ENCODE measurements around the gene VIPR2.

VIPR2 gene

DNA sequence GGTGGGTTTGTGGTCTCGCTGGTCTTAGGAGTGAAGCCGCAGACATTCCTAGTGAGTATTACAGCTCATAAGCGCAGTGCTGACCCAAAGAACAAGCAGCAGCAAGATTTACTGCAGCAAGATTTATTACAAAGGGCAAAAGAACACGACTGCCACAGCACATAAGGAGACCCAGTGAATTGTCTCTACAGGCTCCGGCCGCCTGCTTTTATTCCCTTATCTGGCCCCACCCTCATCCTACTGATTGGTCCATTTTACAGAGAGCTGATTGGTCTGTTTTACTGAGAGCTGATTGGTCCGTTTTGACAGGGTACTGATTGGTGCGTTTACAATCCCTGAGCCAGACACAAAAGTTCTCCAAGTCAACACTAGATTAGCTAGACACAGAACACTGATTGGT is 82.1 kb downstream of the VIPR2 start:
- no peak for DNase-seq

GRCh38 chr7:159061674-159062212 is 82.9 kb downstream of the VIPR2 start:
- no peak for DNase-seq

DNA sequence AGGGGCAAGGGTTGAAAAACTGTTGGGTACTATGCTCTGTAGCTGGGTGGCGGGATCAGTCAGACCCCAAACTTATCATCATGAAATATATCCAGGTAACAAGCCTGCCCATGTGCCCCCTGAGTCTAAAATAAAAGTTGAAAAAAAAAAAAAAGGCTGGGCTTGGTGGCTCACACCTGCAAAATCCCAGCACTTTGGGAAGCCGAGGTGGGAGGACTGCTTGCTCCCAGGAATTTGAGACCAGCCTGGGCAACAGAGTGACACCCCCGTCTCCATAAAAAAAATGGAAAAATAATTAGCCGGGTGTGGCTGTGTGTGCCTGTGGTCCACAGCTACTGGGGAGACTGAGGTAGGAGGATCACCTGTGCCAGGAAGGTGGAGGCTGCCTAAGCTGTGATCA is 83.5 kb downstream of the VIPR2 start:
- DNase-seq, result no peak

GRCh38 chr7:159060440-159060839 is 84.2 kb downstream of the VIPR2 start:
- no peak for DNase-seq

- no peak for DNase-seq
Observed at GRCh38 chr7:159059629-159060028, 85.0 kb downstream of the VIPR2 start.

DNA sequence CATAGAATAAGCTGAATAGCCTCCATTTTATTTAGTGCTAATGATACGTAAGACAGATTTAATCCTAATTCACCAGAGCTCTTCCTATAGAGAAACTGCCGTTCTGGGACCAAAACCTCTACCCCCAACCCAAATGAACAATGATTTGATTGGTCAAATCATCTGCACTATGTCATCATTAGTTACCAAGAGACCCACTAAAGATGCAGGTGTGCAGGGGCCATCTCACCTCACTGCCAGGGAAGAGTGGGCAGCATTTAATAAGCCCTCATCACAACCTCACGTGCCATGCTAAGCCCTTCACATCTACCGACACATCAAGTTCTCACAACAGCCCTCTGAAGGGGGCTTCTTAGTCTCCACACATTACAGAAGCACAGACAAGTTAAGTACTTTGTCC is 87.0 kb downstream of the VIPR2 start:
- DNase-seq, result no peak

GRCh38 chr7:159056737-159057136 is 87.9 kb downstream of the VIPR2 start:
- no peak for DNase-seq

DNA sequence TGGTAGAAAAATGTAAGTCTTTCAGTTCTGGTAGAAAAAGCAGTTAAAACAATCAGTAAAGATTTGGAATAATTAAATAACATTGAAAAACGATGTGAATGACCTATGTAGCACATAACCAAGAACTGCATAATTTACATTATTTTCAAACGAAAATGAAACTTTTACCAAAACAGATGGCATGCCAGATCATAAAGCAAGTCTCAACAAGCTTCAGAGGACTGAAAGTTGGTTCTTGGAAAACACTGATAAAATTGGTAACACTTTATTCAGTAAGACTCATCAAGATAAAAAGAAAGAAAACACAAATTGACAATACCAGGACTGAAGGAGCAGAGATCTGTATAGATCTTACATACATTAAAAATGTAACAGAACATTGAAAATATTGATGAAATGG is 92.8 kb downstream of the VIPR2 start:
- no peak for DNase-seq

DNA sequence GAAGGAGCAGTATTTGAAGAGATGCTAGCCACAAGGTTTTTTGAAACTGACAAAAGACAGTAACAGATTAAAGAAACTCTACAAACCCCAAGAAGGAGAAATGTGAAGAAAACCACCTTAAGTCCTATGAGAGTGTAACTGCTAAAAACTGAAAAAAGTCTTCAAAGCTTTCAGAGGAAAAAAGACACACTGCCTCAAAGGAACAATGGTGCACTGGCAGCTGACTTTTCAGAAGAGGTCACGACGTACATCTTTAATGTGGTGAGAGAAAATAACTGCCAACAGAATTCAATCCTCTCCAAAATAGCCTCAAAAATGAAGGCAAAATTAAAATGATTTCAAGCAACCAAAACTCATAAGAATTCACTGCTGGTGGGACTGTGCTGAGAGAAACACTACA is 94.0 kb downstream of the VIPR2 start:
- DNase-seq, result no peak

DNA sequence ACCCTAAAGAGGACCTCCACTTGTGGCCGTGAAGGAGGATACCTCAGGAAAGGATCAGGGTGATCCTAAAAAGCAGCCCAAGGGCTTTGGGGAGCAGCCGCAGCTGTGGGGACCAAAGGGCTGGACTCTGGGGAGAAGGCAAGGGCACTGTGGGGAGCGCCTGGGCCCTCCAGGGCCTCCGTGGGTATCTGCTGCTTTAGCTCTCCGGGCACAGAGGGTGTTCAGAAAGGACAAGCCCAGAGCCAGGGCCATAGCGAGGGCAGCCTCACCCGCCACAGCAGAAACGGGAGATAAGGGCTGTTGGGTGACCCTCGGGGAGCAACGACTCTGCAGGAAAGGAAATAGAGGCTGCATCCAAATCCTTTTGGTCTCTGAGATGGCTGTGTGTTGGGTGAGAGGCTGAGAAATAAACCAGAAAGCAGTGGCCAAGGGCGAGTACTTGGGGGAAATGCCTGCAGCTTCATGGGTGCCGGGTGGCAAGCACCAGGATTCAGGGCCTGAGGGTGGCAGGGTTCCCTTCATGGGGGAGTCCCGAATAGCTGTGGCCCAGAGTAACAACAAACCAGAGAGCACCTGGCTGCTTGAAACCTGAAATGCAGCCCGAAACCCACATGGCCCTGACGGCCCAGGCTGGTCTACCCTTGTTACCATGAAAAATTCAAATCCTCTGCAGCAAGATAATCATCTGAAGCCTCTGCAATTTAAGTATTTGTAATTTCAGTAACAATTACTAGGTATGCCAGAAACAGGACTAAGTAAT is 95.2 kb downstream of the VIPR2 start:
- DNase-seq, result no peak

DNA sequence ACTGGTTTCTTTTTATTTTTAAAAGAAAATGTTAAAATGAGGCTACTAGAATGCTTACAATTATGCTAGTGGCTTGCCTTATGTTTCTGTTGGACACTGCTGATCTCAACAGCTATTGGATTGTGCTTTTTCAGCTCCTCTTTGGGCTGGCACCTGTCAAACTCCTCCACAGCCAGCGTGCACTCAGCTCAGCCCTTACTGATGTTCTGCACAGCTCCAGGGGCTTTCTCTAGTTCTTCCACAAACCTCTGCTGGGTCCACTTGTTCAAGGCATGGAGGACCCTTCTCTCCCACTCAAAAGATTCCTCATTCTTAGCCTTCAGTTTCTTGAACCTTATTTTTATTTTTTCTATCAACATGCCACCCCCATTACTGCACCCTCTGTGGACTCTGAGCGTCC is 96.0 kb downstream of the VIPR2 start:
- no peak for DNase-seq

DNA sequence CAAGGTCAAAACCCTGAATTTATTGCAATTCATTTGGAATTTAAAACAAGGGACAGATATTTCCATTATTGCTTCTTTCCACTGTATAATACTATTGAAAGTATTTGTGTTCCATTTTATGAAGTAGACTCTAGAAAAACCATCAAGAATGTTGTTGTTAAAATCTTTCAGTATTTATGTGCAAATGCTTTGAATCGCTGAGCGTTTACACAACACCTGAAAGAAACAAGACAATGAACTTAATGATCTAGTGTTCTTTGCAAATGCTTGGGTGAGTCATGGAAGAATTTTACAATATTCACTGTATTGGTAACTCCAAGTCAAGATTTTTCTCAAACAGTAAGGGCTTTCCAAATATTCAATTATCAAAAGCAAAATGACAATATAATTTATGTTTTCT is 97.1 kb downstream of the VIPR2 start:
- DNase-seq, result no peak

DNA sequence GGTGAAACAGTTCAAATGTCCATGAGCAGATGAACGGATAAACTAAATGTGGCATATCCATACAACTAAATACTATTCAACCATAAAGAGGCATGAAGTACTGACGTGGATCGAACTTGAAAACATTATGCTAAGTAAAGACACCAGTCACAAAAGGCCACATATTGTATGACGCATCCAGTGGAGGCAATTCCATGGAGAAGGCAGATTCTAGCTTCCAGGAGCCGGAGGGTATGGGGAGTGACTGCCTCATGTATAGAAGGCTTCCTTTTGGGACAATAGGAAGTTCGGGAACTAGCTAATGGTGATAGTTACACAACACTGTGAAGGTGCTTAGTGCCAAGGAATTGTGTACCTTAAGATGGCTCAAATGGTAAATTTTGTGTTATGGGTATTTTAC is 98.4 kb downstream of the VIPR2 start:
- DNase-seq, result no peak

- no peak for DNase-seq
Observed at GRCh38 chr7:159045839-159046238, 98.8 kb downstream of the VIPR2 start.

GRCh38 chr7:159042581-159043101 is 102.0 kb downstream of the VIPR2 start:
- DNase-seq, result no peak

DNA sequence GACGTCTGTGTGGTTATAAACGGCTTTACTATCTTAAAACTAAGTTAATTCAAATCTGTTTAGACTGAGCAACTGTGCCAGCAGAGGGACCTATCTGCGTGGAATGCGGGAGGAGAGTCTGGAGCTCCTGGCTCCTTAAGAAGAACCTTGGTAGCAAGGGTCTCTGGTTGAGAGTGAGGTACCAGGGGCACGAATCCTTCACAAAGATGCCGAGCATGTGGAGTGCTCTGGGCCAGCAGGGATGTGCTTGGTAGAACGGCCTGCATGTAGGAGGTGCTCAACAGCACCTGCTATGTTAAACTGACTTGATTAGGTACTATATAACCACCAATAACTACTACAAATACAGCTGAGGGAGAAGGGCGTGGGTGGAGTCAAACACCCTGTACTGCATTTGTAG is 102.6 kb downstream of the VIPR2 start:
- DNase-seq, result no peak

GRCh38 chr7:159040912-159041711 is 103.6 kb downstream of the VIPR2 start:
- DNase-seq, result no peak

GRCh38 chr7:159040146-159040545 is 104.5 kb downstream of the VIPR2 start:
- no peak for DNase-seq

GRCh38 chr7:159039716-159040115 is 105.0 kb downstream of the VIPR2 start:
- no peak for DNase-seq

GRCh38 chr7:159038066-159038465 is 106.6 kb downstream of the VIPR2 start:
- DNase-seq, result no peak

DNA sequence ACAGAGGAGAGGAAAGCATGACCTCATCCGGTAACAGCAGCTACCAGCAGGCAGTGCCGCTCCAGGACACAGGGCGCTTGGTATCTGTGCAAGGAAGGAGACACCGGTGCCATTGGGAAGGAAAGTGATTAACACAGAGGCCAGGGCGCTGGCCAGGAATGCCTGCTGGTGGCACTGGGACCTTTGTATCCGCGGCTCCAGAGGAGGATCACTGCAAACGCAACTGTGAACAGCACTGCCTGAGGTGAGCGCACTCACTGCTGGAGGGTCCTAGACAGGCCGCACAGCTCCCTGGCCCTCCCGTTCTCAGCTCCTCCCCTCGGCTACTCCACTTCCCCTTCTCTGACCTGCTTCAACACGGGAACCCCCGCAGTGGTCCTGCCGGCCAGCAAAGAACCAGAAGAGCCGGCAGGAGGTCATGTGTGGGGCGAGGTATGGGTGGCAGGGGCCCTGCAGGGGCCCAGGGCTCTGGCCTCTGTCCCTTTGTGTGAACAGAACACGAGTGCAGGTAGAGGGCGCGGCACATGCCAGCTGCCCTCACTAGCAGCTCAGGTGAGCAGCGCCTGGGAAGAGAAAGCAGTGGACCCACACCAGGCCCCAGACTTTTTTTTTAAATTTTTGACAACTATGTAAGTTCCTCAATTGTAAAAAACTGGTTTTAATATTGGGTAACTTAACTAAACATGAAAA is 107.6 kb downstream of the VIPR2 start:
- DNase-seq, result no peak

DNA sequence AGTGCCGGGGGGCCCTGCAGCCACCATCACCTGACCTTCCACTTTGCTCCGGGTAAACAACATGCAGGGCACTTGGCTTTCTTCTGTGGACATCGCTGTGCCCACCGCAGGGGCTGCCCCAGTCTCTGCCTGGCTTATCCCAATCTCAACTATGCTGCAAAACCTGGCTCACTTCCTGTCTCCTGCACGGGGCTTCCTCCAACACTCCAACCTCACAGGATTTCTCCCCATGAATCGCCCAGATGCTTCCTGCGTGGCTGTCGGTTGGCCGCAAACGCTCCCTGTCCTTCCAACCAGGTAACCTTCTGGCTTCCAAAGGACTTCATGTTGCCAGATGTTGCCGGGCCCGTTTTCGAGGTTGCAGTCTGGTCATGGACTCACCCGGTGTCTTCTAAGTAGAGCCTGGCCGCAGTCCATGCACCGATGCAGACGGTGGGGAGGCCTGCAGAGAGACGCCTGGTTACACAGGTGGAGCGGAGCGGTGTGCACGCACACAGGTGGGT is 109.0 kb downstream of the VIPR2 start:
- DNase-seq, result no peak

DNA sequence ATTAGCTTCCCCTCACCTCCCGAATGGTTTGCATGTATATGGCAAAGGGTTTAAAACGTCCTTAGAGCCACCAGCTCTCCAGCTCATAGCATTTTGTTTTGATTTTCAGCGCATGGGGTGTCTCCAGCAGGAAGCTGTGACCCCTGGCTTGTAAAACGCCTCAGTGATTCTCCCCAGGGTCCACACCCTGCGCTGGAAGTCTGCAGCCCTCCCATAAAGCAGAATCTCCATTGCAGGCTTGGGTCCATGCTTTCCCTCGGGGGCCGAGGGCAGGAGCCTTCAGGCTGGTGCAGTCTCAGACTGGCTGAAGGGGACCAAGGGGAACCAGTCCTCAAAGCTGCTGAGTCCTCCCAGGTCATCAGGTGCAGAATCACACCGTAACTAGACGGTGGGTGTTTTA is 109.7 kb downstream of the VIPR2 start:
- no peak for DNase-seq
